Suppressor macrophage treated with lipopolysaccharide for 4 hours (primary cell): ENCODE results near the gene GIMAP7.
"Not testable (repeated sequence)": the region's sequence is repeated elsewhere in the genome, so short reads cannot be mapped to it uniquely, and the experiment has no call there.

ENCODE experiments used
- DNase-seq: peaks from one replicate; pipeline ENCODE4 v3.0.0-alpha.2; 2020

The GIMAP7 gene

GRCh38 chr7:150515248-150516147, 826 bp downstream of the GIMAP7 start:
- DNase-seq = peak; percentile 25

GRCh38 chr7:150516956-150517745, 2.5 kb downstream of the GIMAP7 start:
- no peak for DNase-seq

GRCh38 chr7:150519310-150519709, 4.6 kb downstream of the GIMAP7 start:
- DNase-seq = no peak

- DNase-seq = no peak
Measured at GRCh38 chr7:150520145-150520544, 5.5 kb downstream of the GIMAP7 start.

- DNase-seq = not testable (repeated sequence)
Measured at GRCh38 chr7:150522931-150523330, 8.3 kb downstream of the GIMAP7 start.

GRCh38 chr7:150524018-150524417, 9.3 kb downstream of the GIMAP7 start:
- DNase-seq = no peak

GRCh38 chr7:150531704-150532103, 17.0 kb downstream of the GIMAP7 start:
- no peak for DNase-seq

GRCh38 chr7:150538259-150538658, 23.6 kb downstream of the GIMAP7 start:
- no peak for DNase-seq

- peak; percentile 17 for DNase-seq
Measured at GRCh38 chr7:150553163-150553562, 38.5 kb downstream of the GIMAP7 start.

GRCh38 chr7:150556521-150557138, 42.0 kb downstream of the GIMAP7 start:
- DNase-seq = peak; percentile 12

GRCh38 chr7:150560486-150560885, 45.8 kb downstream of the GIMAP7 start:
- no peak for DNase-seq

GRCh38 chr7:150562919-150563318, 48.2 kb downstream of the GIMAP7 start:
- no peak for DNase-seq

GRCh38 chr7:150564006-150564405, 49.3 kb downstream of the GIMAP7 start:
- no peak for DNase-seq

- no peak for DNase-seq
Measured at GRCh38 chr7:150564566-150564965, 49.9 kb downstream of the GIMAP7 start.

GRCh38 chr7:150565239-150565638, 50.6 kb downstream of the GIMAP7 start:
- no peak for DNase-seq

- DNase-seq = no peak
Measured at GRCh38 chr7:150566123-150566522, 51.5 kb downstream of the GIMAP7 start.

GRCh38 chr7:150566572-150566971, 51.9 kb downstream of the GIMAP7 start:
- DNase-seq = no peak

- peak; percentile 51 for DNase-seq
Measured at GRCh38 chr7:150567169-150567568, 52.5 kb downstream of the GIMAP7 start, which contains the start of gene GIMAP4. Gene GIMAP4, plus strand, starts transcription at chr7:150567390. Its CDS starts 2,512 bp downstream, at chr7:150569902.

- DNase-seq = peak; percentile 59
Measured at GRCh38 chr7:150567871-150568301, 53.2 kb downstream of the GIMAP7 start.

GRCh38 chr7:150568714-150569113, 54.0 kb downstream of the GIMAP7 start:
- DNase-seq = peak; percentile 33

GRCh38 chr7:150569245-150569955, 54.7 kb downstream of the GIMAP7 start:
- peak; percentile 89 for DNase-seq
